GM19043 (cell line): Measurements from ENCODE around the gene ACVR1.
"Not testable (repeated sequence)": the region's sequence is repeated elsewhere in the genome, so short reads cannot be mapped to it uniquely, and the experiment has no call there.

Experiments
- ATAC-seq: cut with Tn5 transposase; IDR thresholded peaks from one replicate; pipeline ENCODE4 v1.9.1; 2021; ENCODE audit warnings: low read depth; ENCODE audit not compliant: unreplicated experiment

ACVR1 gene

GRCh38 chr2:157830696-157831570 is 45.2 kb downstream of the ACVR1 start:
- ATAC-seq: no peak

- ATAC-seq: no peak
Observed at GRCh38 chr2:157830266-157830665, 45.9 kb downstream of the ACVR1 start.

- no peak for ATAC-seq
Observed at GRCh38 chr2:157827377-157827776, 48.8 kb downstream of the ACVR1 start.

- not testable (repeated sequence) for ATAC-seq
Observed at GRCh38 chr2:157826644-157827043, 49.5 kb downstream of the ACVR1 start.

GRCh38 chr2:157825885-157826284 is 50.2 kb downstream of the ACVR1 start:
- ATAC-seq: no peak

GRCh38 chr2:157822993-157823392 is 53.1 kb downstream of the ACVR1 start:
- ATAC-seq: no peak

GRCh38 chr2:157822533-157822932 is 53.6 kb downstream of the ACVR1 start:
- ATAC-seq: no peak

GRCh38 chr2:157821519-157822131 is 54.5 kb downstream of the ACVR1 start:
- no peak for ATAC-seq

- ATAC-seq: no peak
Observed at GRCh38 chr2:157820193-157820592, 55.9 kb downstream of the ACVR1 start.

- ATAC-seq: no peak
Observed at GRCh38 chr2:157819761-157820160, 56.4 kb downstream of the ACVR1 start.

- ATAC-seq: no peak
Observed at GRCh38 chr2:157818227-157818626, 57.9 kb downstream of the ACVR1 start.

- no peak for ATAC-seq
Observed at GRCh38 chr2:157815421-157815820, 60.7 kb downstream of the ACVR1 start.

GRCh38 chr2:157813467-157813866 is 62.7 kb downstream of the ACVR1 start:
- no peak for ATAC-seq

GRCh38 chr2:157810037-157810436 is 66.1 kb downstream of the ACVR1 start:
- ATAC-seq: no peak

- no peak for ATAC-seq
Observed at GRCh38 chr2:157809212-157809611, 66.9 kb downstream of the ACVR1 start.

- no peak for ATAC-seq
Observed at GRCh38 chr2:157808421-157808820, 67.7 kb downstream of the ACVR1 start.

- ATAC-seq: no peak
Observed at GRCh38 chr2:157806426-157807077, 69.6 kb downstream of the ACVR1 start.

GRCh38 chr2:157805519-157805918 is 70.6 kb downstream of the ACVR1 start:
- ATAC-seq: no peak

- ATAC-seq: no peak
Observed at GRCh38 chr2:157804355-157804754, 71.8 kb downstream of the ACVR1 start.

GRCh38 chr2:157803952-157804351 is 72.2 kb downstream of the ACVR1 start:
- ATAC-seq: no peak

GRCh38 chr2:157803476-157803875 is 72.7 kb downstream of the ACVR1 start:
- no peak for ATAC-seq
